IMR-90 (cell line): Measurements from ENCODE around the gene EVA1A. TPM values are rescaled to one million over a fixed set of nuclear protein-coding genes. Genes with fewer than 3 reads are reported as not detected.

Experiments
- ATAC-seq: fragments of 200-7000 bp; cut with Tn5 transposase; 2 replicates; pipeline ENCODE4 v1.9.1; 2020; ENCODE audit warnings: low read depth, mild to moderate bottlenecking, moderate library complexity
- BruUV-seq: library from RNA; stranded (reverse); fragments of 400-500 nt; replicated peaks from 2 replicates; lab custom pipeline; 2021; lab: Mats Ljungman, UMichigan
- CTCF ChIA-PET: fragments of 300-600 bp; formaldehyde crosslinking; extraction: SDS; loops from one replicate; lab custom pipeline; 2021; ENCODE audit warnings: antibody characterized with exemption; lab: Yijun Ruan, JAX
- POLR2A ChIA-PET: fragments of 300-600 bp; sonication (Branson Sonifier 250); formaldehyde crosslinking; loops from one replicate; lab custom pipeline; 2022; ENCODE audit warnings: antibody characterized with exemption; ENCODE audit not compliant: unreplicated experiment; lab: Charles Lee
- DNase-seq: peaks from one replicate; pipeline ENCODE4 v3.0.0; 2013
- H2AFZ ChIP-seq: replicated peaks from 2 replicates; pipeline ENCODE3; 2013; ENCODE audit warnings: low read length, mild to moderate bottlenecking; ENCODE audit not compliant: poor library complexity
- H2AK5ac ChIP-seq: 2 replicates; pipeline ENCODE4 v1.6.1; 2013; ENCODE audit warnings: low read depth, low read length, inconsistent platforms
- H2AK9ac ChIP-seq: replicated peaks from 2 replicates; pipeline ENCODE3; 2013; ENCODE audit warnings: mild to moderate bottlenecking, low read depth, low read length, moderate library complexity; ENCODE audit not compliant: poor library complexity
- H2BK120ac ChIP-seq: 2 replicates; pipeline ENCODE4 v1.6.1; 2013; ENCODE audit warnings: low read depth, low read length, inconsistent platforms
- H2BK15ac ChIP-seq: 3 replicates; pipeline ENCODE4 v1.6.1; 2013; ENCODE audit warnings: low read depth, low read length, inconsistent platforms
- H2BK20ac ChIP-seq: 2 replicates; pipeline ENCODE4 v1.6.1; 2013; ENCODE audit warnings: low read depth, mild to moderate bottlenecking, inconsistent platforms, low read length, moderate library complexity
- H2BK5ac ChIP-seq: 2 replicates; pipeline ENCODE4 v1.6.1; 2013; ENCODE audit warnings: mild to moderate bottlenecking, low read depth, low read length, inconsistent platforms; ENCODE audit not compliant: poor library complexity, severe bottlenecking
- H3K14ac ChIP-seq: replicated peaks from 2 replicates; pipeline ENCODE4 v1.6.1; 2013; ENCODE audit warnings: low read depth, low read length, inconsistent platforms
- H3K18ac ChIP-seq: 2 replicates; pipeline ENCODE4 v1.6.1; 2013; ENCODE audit warnings: low read depth, low read length, control low read depth
- H3K23ac ChIP-seq: 2 replicates; pipeline ENCODE4 v1.6.1; 2013; ENCODE audit warnings: low read depth, low read length, inconsistent platforms
- H3K27ac ChIP-seq: 2 replicates; pipeline ENCODE4 v1.5.1; 2013; ENCODE audit warnings: mild to moderate bottlenecking, control low read depth, low read length; ENCODE audit not compliant: insufficient read depth
- H3K27me3 ChIP-seq: 2 replicates; pipeline ENCODE4 v1.6.1; 2013; ENCODE audit warnings: low read length; ENCODE audit not compliant: control insufficient read depth, insufficient read depth
- H3K36me3 ChIP-seq: 2 replicates; pipeline ENCODE4 v1.6.1; 2013; ENCODE audit warnings: low read length, mixed read lengths; ENCODE audit not compliant: control insufficient read depth, insufficient read depth
- H3K4ac ChIP-seq: 2 replicates; pipeline ENCODE4 v1.6.1; 2013; ENCODE audit warnings: low read depth, low read length, inconsistent platforms
- H3K4me1 ChIP-seq: 2 replicates; pipeline ENCODE4 v1.6.1; 2013; ENCODE audit warnings: low read length, mixed read lengths; ENCODE audit not compliant: control insufficient read depth, insufficient read depth
- H3K4me2 ChIP-seq: 2 replicates; pipeline ENCODE4 v1.6.1; 2013; ENCODE audit warnings: low read depth, mild to moderate bottlenecking, control low read depth, low read length, moderate library complexity
- H3K4me3 ChIP-seq: 2 replicates; pipeline ENCODE4 v1.5.1; 2013; ENCODE audit warnings: low read depth, mild to moderate bottlenecking, control low read depth, low read length, moderate library complexity; ENCODE audit not compliant: insufficient read depth
- H3K56ac ChIP-seq: 2 replicates; pipeline ENCODE4 v1.6.1; 2013; ENCODE audit warnings: low read length, inconsistent platforms; ENCODE audit not compliant: insufficient read depth; ENCODE audit errors: extremely low read depth
- H3K79me1 ChIP-seq, 2 experiments: 2 replicates each; pipeline ENCODE4 v1.6.1; 2013; ENCODE audit warnings: low read length in 2 of 2, inconsistent platforms in 1 of 2, low read depth in 1 of 2
- H3K9ac ChIP-seq: 2 replicates; pipeline ENCODE4 v1.6.1; 2013; ENCODE audit warnings: low read depth, low read length, control low read depth
- H3K9me1 ChIP-seq: 2 replicates; pipeline ENCODE4 v1.6.1; 2013; ENCODE audit warnings: low read length, inconsistent platforms; ENCODE audit not compliant: insufficient read depth
- H3K9me3 ChIP-seq: 2 replicates; pipeline ENCODE4 v1.6.1; 2013; ENCODE audit warnings: low read length; ENCODE audit not compliant: control insufficient read depth, insufficient read depth
- H4K20me1 ChIP-seq: 2 replicates; pipeline ENCODE4 v1.6.1; 2013; ENCODE audit warnings: low read length, inconsistent platforms; ENCODE audit not compliant: insufficient read depth
- H4K5ac ChIP-seq: 2 replicates; pipeline ENCODE4 v1.6.1; 2013; ENCODE audit warnings: mild to moderate bottlenecking, low read depth, low read length, control low read depth
- H4K8ac ChIP-seq, 2 experiments: 2 replicates each; pipeline ENCODE4 v1.6.1; 2013; ENCODE audit warnings: low read depth in 2 of 2, low read length in 2 of 2, control low read depth in 1 of 2, inconsistent platforms in 1 of 2
- H4K91ac ChIP-seq: 2 replicates; pipeline ENCODE4 v1.6.1; 2013; ENCODE audit warnings: low read depth, low read length, inconsistent platforms; ENCODE audit not compliant: insufficient read depth
- ELK1 ChIP-seq: fragments of 150-350 bp; IDR thresholded peaks from 2 replicates; pipeline ENCODE4 v1.6.1; 2016; ENCODE audit warnings: low read depth, mild to moderate bottlenecking, low read length, moderate library complexity, borderline replicate concordance
- FOS ChIP-seq: fragments of 150-350 bp; IDR thresholded peaks from 2 replicates; pipeline ENCODE4 v1.6.1; 2016; ENCODE audit warnings: low read depth, low read length
- MAFK ChIP-seq: IDR thresholded peaks from 2 replicates; pipeline ENCODE4 v1.6.1; 2012; ENCODE audit warnings: low read depth, low read length, improper control_type of control experiment
- MXI1 ChIP-seq: IDR thresholded peaks from 2 replicates; pipeline ENCODE4 v1.6.1; 2012; ENCODE audit warnings: low read depth, mild to moderate bottlenecking, low read length, moderate library complexity, borderline replicate concordance
- NFE2L2 ChIP-seq: fragments of 150-350 bp; IDR thresholded peaks from 2 replicates; pipeline ENCODE4 v1.6.1; 2016; ENCODE audit warnings: low read depth, mild to moderate bottlenecking, low read length
- POLR2A ChIP-seq: IDR thresholded peaks from 2 replicates; pipeline ENCODE4 v1.6.1; 2012; ENCODE audit warnings: mild to moderate bottlenecking, low read depth, low read length
- RAD21 ChIP-seq: IDR thresholded peaks from 2 replicates; pipeline ENCODE4 v1.6.1; 2012; ENCODE audit warnings: low read length, improper control_type of control experiment
- RFX5 ChIP-seq: IDR thresholded peaks from 2 replicates; pipeline ENCODE4 v1.8.0; 2012; ENCODE audit warnings: low read depth, mild to moderate bottlenecking, low read length, moderate library complexity
- USF2 ChIP-seq: fragments of 150-350 bp; IDR thresholded peaks from 2 replicates; pipeline ENCODE4 v1.6.1; 2017; ENCODE audit warnings: mild to moderate bottlenecking, antibody characterized with exemption, low read length, low read depth
- WGBS, 2 experiments: methylation state at CpG; one replicate each; pipeline versions ENCODE4 v1.1.5 to v1.1.7; 2013; ENCODE audit warnings: missing lambda C conversion rate in 2 of 2; ENCODE audit not compliant: insufficient read length in 1 of 2; ENCODE audit errors: extremely low coverage in 2 of 2; 5-methylcytosine and 5-hydroxymethylcytosine counted together
- dilution Hi-C: fragments of 300-500 bp; cut with HindIII; formaldehyde crosslinking; loops from one replicate; pipeline ENCODE4 v1.14.3; 2018; ENCODE audit warnings: low sequenced_read_pairs; ENCODE audit not compliant: unreplicated experiment
- in situ Hi-C: fragments of 300-500 bp; cut with MboI; formaldehyde crosslinking; loops from 3 replicates; pipeline ENCODE4 v1.14.3; 2019; ENCODE audit warnings: low sequenced_read_pairs, inconsistent platforms, mixed read lengths
- intact Hi-C: fragments of 100-400 bp; cut with micrococcal nuclease; formaldehyde crosslinking; loops from 2 replicates; pipeline ENCODE4 v1.10.0; 2022
- polyA plus RNA-seq, 3 experiments: library from polyadenylated mRNA; depleted of rRNA; stranded (reverse); fragments of >200 nt; gene quantifications; 2 replicates each; pipeline ENCODE4 v1.2.3, GENCODE V29; 2012; ENCODE audit warnings: low replicate concordance in 1 of 3
- total RNA-seq: library from RNA; depleted of rRNA; stranded (reverse); fragments of >200 nt; gene quantifications from 2 replicates; pipeline ENCODE4 v1.2.3, GENCODE V29; 2012

Gene EVA1A
- total and polyA plus RNA-seq, 2 of the 4 experiments (the other 2 are of a cell fraction), result 54.5 to 93.7 TPM

- H2BK20ac ChIP-seq, result no peak overlapping the region
- no peak overlapping the region for H2AFZ ChIP-seq
- H4K20me1 ChIP-seq, result peaks cover 76% of the 10 kb centered on the region
- no peaks in the 10 kb centered on the region for H3K27me3 ChIP-seq
- H4K91ac ChIP-seq, result no peak overlapping the region
- no peak overlapping the region for H3K9ac ChIP-seq
- no peak overlapping the region for H3K27ac ChIP-seq
- no peaks in the 10 kb centered on the region for H3K9me3 ChIP-seq
- no peak overlapping the region for H2BK120ac ChIP-seq
- H2AK9ac ChIP-seq, result no peak overlapping the region
- in situ Hi-C loops, result no loop called here
- peaks cover 11% of the 10 kb centered on the region for H3K36me3 ChIP-seq
- H2BK15ac ChIP-seq, result no peak overlapping the region
- H3K4ac ChIP-seq, result no peak overlapping the region
- no peak overlapping the region for H4K5ac ChIP-seq
- WGBS, 2 experiments, result no CpG with 5 or more reads among the region's 4 CpGs
- no peak overlapping the region for H3K14ac ChIP-seq
- ChIA-PET CTCF (no interaction called here), POLR2A (no interaction called here)
- H3K23ac ChIP-seq, result no peak overlapping the region
- DNase-seq (no peak), ATAC-seq (no peak)
- BruUV-seq, result no TSS peak
- H3K56ac ChIP-seq, result no peak overlapping the region
- TF ChIP-seq USF2 (no peak), POLR2A (no peak), ELK1 (no peak), RAD21 (no peak), NFE2L2 (no peak), MAFK (no peak), RFX5 (no peak), FOS (no peak), MXI1 (no peak)
- H2BK5ac ChIP-seq, result no peak overlapping the region
- no peak overlapping the region for H3K4me3 ChIP-seq
- peaks cover 65 to 98% of the 10 kb centered on the region in 2 experiments for H3K79me1 ChIP-seq
- intact Hi-C loops, result no loop called here
- no peak overlapping the region for H3K4me2 ChIP-seq
- H3K9me1 ChIP-seq, result peaks cover 57% of the 10 kb centered on the region
- H2AK5ac ChIP-seq, result no peak overlapping the region
- dilution Hi-C loops, result no loop called here
- peaks cover 5% of the 10 kb centered on the region for H3K4me1 ChIP-seq
- H4K8ac ChIP-seq, result no peak overlapping the region
- H3K18ac ChIP-seq, result no peak overlapping the region
Measured at GRCh38 chr2:75553935-75554531, 6.7 kb downstream of the EVA1A start.
